Fibroblast of skin of back (primary cell): ENCODE results near the gene PDCD4.

Source experiments
- DNase-seq: peaks from one replicate; pipeline ENCODE4 v3.0.0-alpha.2; 2013

Gene PDCD4

GRCh38 chr10:110919971-110920881, 48.5 kb downstream of the PDCD4 start:
- peak; percentile 39 for DNase-seq

DNA sequence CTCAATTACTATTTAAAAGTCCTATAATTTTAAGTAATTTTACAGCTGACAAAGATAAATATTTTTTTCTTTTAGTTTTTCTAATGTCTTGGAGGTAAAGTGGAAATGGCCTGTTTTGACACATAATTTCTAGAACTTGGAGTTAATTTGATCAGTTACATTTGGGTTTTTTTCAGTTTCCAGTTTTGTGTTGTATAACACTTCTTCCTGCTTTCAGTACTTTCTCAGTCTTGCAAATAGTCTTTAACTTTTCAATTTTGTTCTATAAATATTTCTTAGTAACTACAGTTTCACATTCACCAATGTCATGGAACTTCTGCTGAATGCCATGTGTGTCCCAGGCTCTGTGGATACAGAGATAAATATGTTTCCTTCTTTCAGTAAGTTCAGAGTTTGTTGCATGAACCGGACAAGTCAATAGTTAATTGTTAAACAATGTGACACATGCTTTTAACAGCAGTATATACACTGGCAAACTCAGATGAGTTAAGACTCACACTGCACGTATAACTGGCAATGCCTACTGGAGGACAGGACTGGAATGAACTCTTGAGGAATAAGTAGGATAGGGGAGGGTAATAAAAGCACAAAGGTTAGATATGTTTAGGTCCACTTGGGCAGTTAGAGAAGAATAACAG, 52.2 kb downstream of the PDCD4 start:
- DNase-seq, result no peak

GRCh38 chr10:110927461-110927860, 55.7 kb downstream of the PDCD4 start:
- DNase-seq, result no peak

DNA sequence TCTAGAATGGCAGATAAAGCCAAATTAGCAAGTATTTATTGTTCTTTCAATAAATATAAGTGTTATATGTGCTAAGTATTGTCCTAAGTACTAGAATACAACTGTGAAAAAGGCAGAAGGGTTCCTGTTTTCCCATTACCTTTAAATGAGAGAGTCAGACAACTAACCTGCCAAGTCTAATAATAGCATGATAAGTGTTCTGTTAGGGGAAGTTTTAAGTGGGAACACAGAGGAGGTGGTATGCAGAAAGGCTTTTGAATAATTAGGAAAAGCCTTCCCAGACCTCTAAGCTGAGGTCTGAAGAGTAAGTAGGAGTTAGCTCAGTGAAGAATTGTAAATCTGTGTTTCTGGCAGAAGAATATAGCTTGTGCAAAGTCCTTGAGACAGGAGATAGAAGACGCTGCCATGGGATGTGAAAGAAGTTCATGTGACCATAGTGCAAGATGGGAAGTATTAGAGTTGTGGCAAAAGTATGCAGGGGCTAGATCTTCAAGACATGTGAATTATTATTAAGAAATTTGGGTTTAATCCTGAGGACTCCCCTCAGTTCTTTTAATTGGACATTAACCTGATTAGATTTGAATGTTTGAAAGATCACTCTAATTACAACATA, 60.1 kb downstream of the PDCD4 start:
- no peak for DNase-seq

GRCh38 chr10:110932505-110933180, 60.9 kb downstream of the PDCD4 start:
- no peak for DNase-seq

DNA sequence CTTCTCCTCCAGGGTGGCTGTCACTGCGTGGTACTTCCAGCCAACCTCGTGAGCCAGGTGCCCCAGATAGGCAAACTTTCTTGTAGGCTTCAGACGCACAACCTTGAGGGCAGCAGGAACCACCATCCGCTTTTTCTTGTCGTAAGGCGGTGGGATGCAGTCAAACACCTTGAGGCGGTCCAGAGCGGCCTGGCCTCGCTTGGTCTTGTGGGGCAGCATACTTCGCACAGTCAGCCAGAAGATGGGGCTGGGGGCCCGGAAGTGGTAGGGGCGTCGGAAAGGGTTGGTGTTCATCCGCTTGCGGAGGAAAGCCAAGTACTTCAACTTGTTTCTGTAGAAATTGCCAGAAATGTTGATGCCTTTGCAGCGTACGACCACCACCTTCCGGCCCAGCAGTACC, 65.0 kb downstream of the PDCD4 start:
- DNase-seq, result no peak

DNA sequence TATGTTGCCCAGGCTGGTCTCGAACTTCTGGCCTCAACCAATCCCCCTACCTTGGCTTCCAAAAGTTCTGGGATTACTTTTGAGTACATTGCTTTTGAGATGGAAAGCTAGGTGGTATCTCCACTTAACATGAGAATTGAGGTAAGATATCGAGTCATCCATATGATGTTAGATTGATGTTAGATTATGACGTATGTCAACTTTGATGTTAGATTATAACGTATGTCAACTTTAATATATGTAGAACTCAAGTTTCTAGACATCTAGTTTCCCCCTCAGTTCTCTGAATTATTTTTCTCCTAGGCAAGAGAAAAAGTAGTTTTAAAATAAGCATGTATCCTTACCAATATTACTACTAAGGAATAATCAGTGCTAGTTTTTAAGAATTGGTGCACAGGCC, 67.7 kb downstream of the PDCD4 start:
- no peak for DNase-seq

DNA sequence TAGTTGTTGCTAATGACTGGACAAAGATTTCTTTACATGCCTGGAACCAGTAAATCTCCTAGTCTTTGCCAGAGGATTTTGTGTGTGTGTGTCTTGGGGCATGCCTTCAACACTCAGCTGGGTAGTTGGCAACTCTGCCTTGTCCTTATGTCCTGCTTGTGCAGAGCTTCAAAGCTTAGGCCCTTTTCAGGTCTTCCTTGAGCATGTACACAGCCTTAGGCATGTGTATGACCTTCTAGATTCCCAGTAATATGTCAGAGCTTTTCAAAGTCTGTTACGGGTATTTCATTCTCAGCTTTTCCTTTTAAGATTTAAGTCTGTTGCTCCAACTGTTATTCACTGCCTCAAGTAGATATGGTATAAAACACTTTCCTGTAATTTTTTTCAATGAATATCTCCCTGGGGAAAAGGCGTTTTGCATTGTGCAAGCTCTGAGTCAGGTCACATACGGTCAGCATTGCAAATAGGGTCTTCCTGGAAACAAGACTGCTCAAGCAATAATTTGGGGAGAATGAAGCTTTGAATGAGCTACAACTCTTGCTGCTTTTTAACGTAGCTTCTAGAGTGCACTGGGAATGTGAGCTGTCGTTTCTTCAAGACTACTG, 73.2 kb downstream of the PDCD4 start:
- DNase-seq, result peak; percentile 57

DNA sequence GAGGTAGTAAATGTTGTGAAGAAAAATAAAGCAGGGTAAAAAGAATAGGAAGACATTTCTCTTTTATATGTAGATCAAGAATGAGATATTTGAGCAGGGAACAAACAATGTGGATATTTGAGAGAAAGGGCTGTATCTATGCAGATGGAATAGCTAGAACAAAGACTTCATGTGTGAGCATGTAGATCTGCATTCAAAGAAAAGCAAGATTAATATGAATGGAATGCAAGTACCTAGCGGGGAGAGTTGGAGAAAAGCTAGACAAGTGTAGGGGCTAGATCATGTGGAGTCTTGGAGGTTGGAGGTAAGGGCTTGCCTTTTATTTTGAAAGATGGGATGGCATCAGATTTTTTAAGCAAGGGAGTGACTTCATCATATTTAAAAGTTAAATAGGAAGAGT, 74.8 kb downstream of the PDCD4 start:
- DNase-seq, result no peak

DNA sequence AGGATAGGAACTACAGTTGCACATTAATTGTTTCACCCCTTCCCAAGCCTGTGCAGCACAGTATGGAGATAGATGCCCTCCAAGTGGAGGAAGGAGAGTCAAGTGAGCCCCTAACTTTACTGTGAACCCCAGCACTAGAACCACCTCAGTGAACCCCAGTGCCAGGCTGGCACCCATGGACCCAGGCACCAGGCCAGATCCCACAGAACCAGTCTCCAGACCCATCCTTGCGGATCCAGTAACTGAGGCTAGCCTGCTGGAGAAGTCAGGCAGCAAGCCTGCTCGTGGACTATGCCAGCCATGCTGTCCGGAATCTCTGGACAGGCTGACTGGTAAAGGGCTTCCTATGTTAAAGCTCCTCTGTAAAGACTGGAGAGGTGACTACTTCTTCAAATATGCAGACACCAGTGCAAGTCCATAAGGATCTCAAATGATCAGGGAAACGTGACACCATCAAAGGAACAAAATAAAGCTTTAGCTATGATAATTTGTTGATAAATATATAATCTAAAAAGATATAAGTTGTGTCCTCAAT, 75.4 kb downstream of the PDCD4 start:
- DNase-seq, result peak; percentile 68
